IMR-90 (cell line): ENCODE data around the gene C9orf78. TPM values are rescaled to one million over a fixed set of nuclear protein-coding genes. Genes with fewer than 3 reads are reported as not detected.

Experiments used
- ATAC-seq: fragments of 200-7000 bp; cut with Tn5 transposase; 2 replicates; pipeline ENCODE4 v1.9.1; 2020; ENCODE audit warnings: low read depth, mild to moderate bottlenecking, moderate library complexity
- BruUV-seq: library from RNA; stranded (reverse); fragments of 400-500 nt; replicated peaks from 2 replicates; lab custom pipeline; 2021; lab: Mats Ljungman, UMichigan
- CTCF ChIA-PET: fragments of 300-600 bp; formaldehyde crosslinking; extraction: SDS; loops from one replicate; lab custom pipeline; 2021; ENCODE audit warnings: antibody characterized with exemption; lab: Yijun Ruan, JAX
- POLR2A ChIA-PET: fragments of 300-600 bp; sonication (Branson Sonifier 250); formaldehyde crosslinking; loops from one replicate; lab custom pipeline; 2022; ENCODE audit warnings: antibody characterized with exemption; ENCODE audit not compliant: unreplicated experiment; lab: Charles Lee
- DNase-seq: peaks from one replicate; pipeline ENCODE4 v3.0.0; 2013
- H2AFZ ChIP-seq: replicated peaks from 2 replicates; pipeline ENCODE3; 2013; ENCODE audit warnings: low read length, mild to moderate bottlenecking; ENCODE audit not compliant: poor library complexity
- H2AK5ac ChIP-seq: 2 replicates; pipeline ENCODE4 v1.6.1; 2013; ENCODE audit warnings: low read depth, low read length, inconsistent platforms
- H2AK9ac ChIP-seq: replicated peaks from 2 replicates; pipeline ENCODE3; 2013; ENCODE audit warnings: mild to moderate bottlenecking, low read depth, low read length, moderate library complexity; ENCODE audit not compliant: poor library complexity
- H2BK120ac ChIP-seq: 2 replicates; pipeline ENCODE4 v1.6.1; 2013; ENCODE audit warnings: low read depth, low read length, inconsistent platforms
- H2BK15ac ChIP-seq: 3 replicates; pipeline ENCODE4 v1.6.1; 2013; ENCODE audit warnings: low read depth, low read length, inconsistent platforms
- H2BK20ac ChIP-seq: 2 replicates; pipeline ENCODE4 v1.6.1; 2013; ENCODE audit warnings: low read depth, mild to moderate bottlenecking, inconsistent platforms, low read length, moderate library complexity
- H2BK5ac ChIP-seq: 2 replicates; pipeline ENCODE4 v1.6.1; 2013; ENCODE audit warnings: mild to moderate bottlenecking, low read depth, low read length, inconsistent platforms; ENCODE audit not compliant: poor library complexity, severe bottlenecking
- H3K14ac ChIP-seq: replicated peaks from 2 replicates; pipeline ENCODE4 v1.6.1; 2013; ENCODE audit warnings: low read depth, low read length, inconsistent platforms
- H3K18ac ChIP-seq: 2 replicates; pipeline ENCODE4 v1.6.1; 2013; ENCODE audit warnings: low read depth, low read length, control low read depth
- H3K23ac ChIP-seq: 2 replicates; pipeline ENCODE4 v1.6.1; 2013; ENCODE audit warnings: low read depth, low read length, inconsistent platforms
- H3K27ac ChIP-seq: 2 replicates; pipeline ENCODE4 v1.5.1; 2013; ENCODE audit warnings: mild to moderate bottlenecking, control low read depth, low read length; ENCODE audit not compliant: insufficient read depth
- H3K27me3 ChIP-seq: 2 replicates; pipeline ENCODE4 v1.6.1; 2013; ENCODE audit warnings: low read length; ENCODE audit not compliant: control insufficient read depth, insufficient read depth
- H3K36me3 ChIP-seq: 2 replicates; pipeline ENCODE4 v1.6.1; 2013; ENCODE audit warnings: low read length, mixed read lengths; ENCODE audit not compliant: control insufficient read depth, insufficient read depth
- H3K4ac ChIP-seq: 2 replicates; pipeline ENCODE4 v1.6.1; 2013; ENCODE audit warnings: low read depth, low read length, inconsistent platforms
- H3K4me1 ChIP-seq: 2 replicates; pipeline ENCODE4 v1.6.1; 2013; ENCODE audit warnings: low read length, mixed read lengths; ENCODE audit not compliant: control insufficient read depth, insufficient read depth
- H3K4me2 ChIP-seq: 2 replicates; pipeline ENCODE4 v1.6.1; 2013; ENCODE audit warnings: low read depth, mild to moderate bottlenecking, control low read depth, low read length, moderate library complexity
- H3K4me3 ChIP-seq: 2 replicates; pipeline ENCODE4 v1.5.1; 2013; ENCODE audit warnings: low read depth, mild to moderate bottlenecking, control low read depth, low read length, moderate library complexity; ENCODE audit not compliant: insufficient read depth
- H3K56ac ChIP-seq: 2 replicates; pipeline ENCODE4 v1.6.1; 2013; ENCODE audit warnings: low read length, inconsistent platforms; ENCODE audit not compliant: insufficient read depth; ENCODE audit errors: extremely low read depth
- H3K79me1 ChIP-seq, 2 experiments: 2 replicates each; pipeline ENCODE4 v1.6.1; 2013; ENCODE audit warnings: low read length in 2 of 2, inconsistent platforms in 1 of 2, low read depth in 1 of 2
- H3K9ac ChIP-seq: 2 replicates; pipeline ENCODE4 v1.6.1; 2013; ENCODE audit warnings: low read depth, low read length, control low read depth
- H3K9me1 ChIP-seq: 2 replicates; pipeline ENCODE4 v1.6.1; 2013; ENCODE audit warnings: low read length, inconsistent platforms; ENCODE audit not compliant: insufficient read depth
- H3K9me3 ChIP-seq: 2 replicates; pipeline ENCODE4 v1.6.1; 2013; ENCODE audit warnings: low read length; ENCODE audit not compliant: control insufficient read depth, insufficient read depth
- H4K20me1 ChIP-seq: 2 replicates; pipeline ENCODE4 v1.6.1; 2013; ENCODE audit warnings: low read length, inconsistent platforms; ENCODE audit not compliant: insufficient read depth
- H4K5ac ChIP-seq: 2 replicates; pipeline ENCODE4 v1.6.1; 2013; ENCODE audit warnings: mild to moderate bottlenecking, low read depth, low read length, control low read depth
- H4K8ac ChIP-seq, 2 experiments: 2 replicates each; pipeline ENCODE4 v1.6.1; 2013; ENCODE audit warnings: low read depth in 2 of 2, low read length in 2 of 2, control low read depth in 1 of 2, inconsistent platforms in 1 of 2
- H4K91ac ChIP-seq: 2 replicates; pipeline ENCODE4 v1.6.1; 2013; ENCODE audit warnings: low read depth, low read length, inconsistent platforms; ENCODE audit not compliant: insufficient read depth
- BHLHE40 ChIP-seq: fragments of 150-350 bp; IDR thresholded peaks from 2 replicates; pipeline ENCODE4 v1.6.1; 2016; ENCODE audit warnings: mild to moderate bottlenecking, low read depth, low read length
- CEBPB ChIP-seq: IDR thresholded peaks from 2 replicates; pipeline ENCODE4 v1.6.1; 2012; ENCODE audit warnings: low read depth, low read length, improper control_type of control experiment
- CHD1 ChIP-seq: IDR thresholded peaks from 2 replicates; pipeline ENCODE4 v1.6.1; 2012; ENCODE audit warnings: low read depth, low read length, improper control_type of control experiment
- CTCF ChIP-seq: conservative IDR thresholded peaks from 2 replicates; pipeline ENCODE4 v1.5.1; 2012; ENCODE audit warnings: mild to moderate bottlenecking, low read depth, low read length, improper control_type of control experiment
- ELK1 ChIP-seq: fragments of 150-350 bp; IDR thresholded peaks from 2 replicates; pipeline ENCODE4 v1.6.1; 2016; ENCODE audit warnings: low read depth, mild to moderate bottlenecking, low read length, moderate library complexity, borderline replicate concordance
- FOS ChIP-seq: fragments of 150-350 bp; IDR thresholded peaks from 2 replicates; pipeline ENCODE4 v1.6.1; 2016; ENCODE audit warnings: low read depth, low read length
- MAFK ChIP-seq: IDR thresholded peaks from 2 replicates; pipeline ENCODE4 v1.6.1; 2012; ENCODE audit warnings: low read depth, low read length, improper control_type of control experiment
- MAZ ChIP-seq: IDR thresholded peaks from 2 replicates; pipeline ENCODE4 v1.6.1; 2012; ENCODE audit warnings: low read depth, mild to moderate bottlenecking, low read length, improper control_type of control experiment, moderate library complexity, borderline replicate concordance
- MXI1 ChIP-seq: IDR thresholded peaks from 2 replicates; pipeline ENCODE4 v1.6.1; 2012; ENCODE audit warnings: low read depth, mild to moderate bottlenecking, low read length, moderate library complexity, borderline replicate concordance
- NFE2L2 ChIP-seq: fragments of 150-350 bp; IDR thresholded peaks from 2 replicates; pipeline ENCODE4 v1.6.1; 2016; ENCODE audit warnings: low read depth, mild to moderate bottlenecking, low read length
- POLR2A ChIP-seq: IDR thresholded peaks from 2 replicates; pipeline ENCODE4 v1.6.1; 2012; ENCODE audit warnings: mild to moderate bottlenecking, low read depth, low read length
- RAD21 ChIP-seq: IDR thresholded peaks from 2 replicates; pipeline ENCODE4 v1.6.1; 2012; ENCODE audit warnings: low read length, improper control_type of control experiment
- RCOR1 ChIP-seq: IDR thresholded peaks from 2 replicates; pipeline ENCODE4 v1.6.1; 2012; ENCODE audit warnings: mild to moderate bottlenecking, low read length, improper control_type of control experiment; ENCODE audit not compliant: insufficient replicate concordance
- RFX5 ChIP-seq: IDR thresholded peaks from 2 replicates; pipeline ENCODE4 v1.8.0; 2012; ENCODE audit warnings: low read depth, mild to moderate bottlenecking, low read length, moderate library complexity
- SMC3 ChIP-seq: fragments of 150-350 bp; IDR thresholded peaks from 2 replicates; pipeline ENCODE4 v1.6.1; 2016; ENCODE audit warnings: low read depth, mild to moderate bottlenecking, antibody characterized with exemption, low read length, moderate library complexity
- USF2 ChIP-seq: fragments of 150-350 bp; IDR thresholded peaks from 2 replicates; pipeline ENCODE4 v1.6.1; 2017; ENCODE audit warnings: mild to moderate bottlenecking, antibody characterized with exemption, low read length, low read depth
- WGBS, 2 experiments: methylation state at CpG; one replicate each; pipeline versions ENCODE4 v1.1.5 to v1.1.7; 2013; ENCODE audit warnings: missing lambda C conversion rate in 2 of 2; ENCODE audit not compliant: insufficient read length in 1 of 2; ENCODE audit errors: extremely low coverage in 2 of 2; 5-methylcytosine and 5-hydroxymethylcytosine counted together
- dilution Hi-C: fragments of 300-500 bp; cut with HindIII; formaldehyde crosslinking; loops from one replicate; pipeline ENCODE4 v1.14.3; 2018; ENCODE audit warnings: low sequenced_read_pairs; ENCODE audit not compliant: unreplicated experiment
- in situ Hi-C: fragments of 300-500 bp; cut with MboI; formaldehyde crosslinking; loops from 3 replicates; pipeline ENCODE4 v1.14.3; 2019; ENCODE audit warnings: low sequenced_read_pairs, inconsistent platforms, mixed read lengths
- intact Hi-C: fragments of 100-400 bp; cut with micrococcal nuclease; formaldehyde crosslinking; loops from 2 replicates; pipeline ENCODE4 v1.10.0; 2022
- polyA plus RNA-seq, 3 experiments: library from polyadenylated mRNA; depleted of rRNA; stranded (reverse); fragments of >200 nt; gene quantifications; 2 replicates each; pipeline ENCODE4 v1.2.3, GENCODE V29; 2012; ENCODE audit warnings: low replicate concordance in 1 of 3
- total RNA-seq: library from RNA; depleted of rRNA; stranded (reverse); fragments of >200 nt; gene quantifications from 2 replicates; pipeline ENCODE4 v1.2.3, GENCODE V29; 2012

The C9orf78 gene
- total and polyA plus RNA-seq, 2 of the 4 experiments (the other 2 are of a cell fraction) = 29.8 to 46.0 TPM

- Histone ChIP-seq H3K4me3 (no peak overlapping the region), H3K18ac (no peak overlapping the region), H3K4ac (no peak overlapping the region), H2BK120ac (no peak overlapping the region), H3K23ac (no peak overlapping the region), H4K8ac (no peak overlapping the region), H4K91ac (no peak overlapping the region), H2AK9ac (no peak overlapping the region), H3K14ac (no peak overlapping the region), H4K20me1 (no peaks in the 10 kb centered on the region), H2AK5ac (peak overlapping the region; percentile 68; the same call in 1 of the 2 replicates), H3K9me1 (peaks cover 21% of the 10 kb centered on the region), H3K9me3 (no peaks in the 10 kb centered on the region), H3K4me1 (peaks cover 16% of the 10 kb centered on the region), H3K27ac (no peak overlapping the region), H3K79me1 (no peaks in the 10 kb centered on the region), H3K56ac (no peak overlapping the region), H4K5ac (no peak overlapping the region), H3K4me2 (no peak overlapping the region), H3K27me3 (no peaks in the 10 kb centered on the region), H2BK5ac (no peak overlapping the region), H2AFZ (no peak overlapping the region), H3K36me3 (no peaks in the 10 kb centered on the region), H3K9ac (no peak overlapping the region), H2BK15ac (0 out of 3 replicates have a peak overlapping the region, but pooled peaks have one; percentile 28), H2BK20ac (no peak overlapping the region)
- DNase-seq = no peak
- ChIA-PET POLR2A (no interaction called here), CTCF (interaction anchor here (0.6 to 4.2 kb wide), 3 partner anchors 43 to 151 kb away, joined by 3 to 14 read pairs (median 6); no protein-coding TSS in a partner anchor)
- intact Hi-C loops = loop anchor here (5.0 kb wide), 1 partner anchor 644 kb away; no protein-coding TSS in a partner anchor
- 89% methylated on average over 3 of the region's 8 CpGs; no CpG with 5 or more reads in 1 of the 2 experiments for WGBS, 2 experiments
- dilution Hi-C loops = no loop called here
- no peak for ATAC-seq
- TF ChIP-seq NFE2L2 = no peak
- no peak for TF ChIP-seq ELK1
- no peak for TF ChIP-seq CHD1
- no peak for TF ChIP-seq BHLHE40
- TF ChIP-seq MAZ = no peak
- TF ChIP-seq CTCF = no peak
- no peak for TF ChIP-seq MXI1
- TF ChIP-seq RFX5 = no peak
- no peak for TF ChIP-seq POLR2A
- no peak for TF ChIP-seq SMC3
- TF ChIP-seq RAD21 = no peak
- no peak for TF ChIP-seq CEBPB
- TF ChIP-seq MAFK = no peak
- no peak for TF ChIP-seq RCOR1
- no peak for TF ChIP-seq USF2
- no peak for TF ChIP-seq FOS
- in situ Hi-C loops = loop anchor here (5.0 kb wide), 3 partner anchors 44 to 649 kb away; no protein-coding TSS in a partner anchor
- BruUV-seq = no TSS peak
Observed at GRCh38 chr9:129781131-129781530, 53.9 kb downstream of the C9orf78 start.
